K562 (cell line): ENCODE data around the gene MFN1. TPM values are rescaled to one million over a fixed set of nuclear protein-coding genes. Genes with fewer than 3 reads are reported as not detected.

Source experiments
- CBX8 ChIP-seq: fragments of 200-600 bp; sonication (generic); IDR thresholded peaks from 2 replicates; pipeline ENCODE4 v1.6.1; 2012; ENCODE audit warnings: borderline replicate concordance, mixed run types, low read depth, mild to moderate bottlenecking, moderate library complexity, mixed read lengths, low read length, control low read depth, inconsistent platforms; ENCODE audit not compliant: poor library complexity, severe bottlenecking; ENCODE audit errors: extremely low read depth
- CHD4 ChIP-seq: fragments of 200-600 bp; sonication (generic); IDR thresholded peaks from 3 replicates; pipeline ENCODE4 v1.6.1; 2012; ENCODE audit warnings: low read depth, mild to moderate bottlenecking, mixed read lengths, low read length, inconsistent platforms; ENCODE audit not compliant: insufficient read depth, insufficient replicate concordance, poor library complexity, severe bottlenecking
- CREB3L1 ChIP-seq: fragments of 450-650 bp; IDR thresholded peaks from 2 replicates; pipeline ENCODE4 v1.6.1; 2014; ENCODE audit warnings: low read depth, mild to moderate bottlenecking, moderate library complexity, borderline replicate concordance
- EGR1 ChIP-seq: fragments of 450-650 bp; conservative IDR thresholded peaks from 2 replicates; pipeline ENCODE4 v1.6.1; 2017; ENCODE audit warnings: mild to moderate bottlenecking
- ELF4 ChIP-seq: fragments of 450-650 bp; formaldehyde crosslinking; IDR thresholded peaks from 2 replicates; pipeline ENCODE4 v1.4.0; 2022; ENCODE audit warnings: missing genetic modification characterization
- KDM4B ChIP-seq, 2 experiments: fragments of 450-650 bp in 1 of 2; sonication (generic) in 1 of 2; IDR thresholded peaks; 2 replicates each; pipeline ENCODE4 v1.6.1; 2016 to 2017; ENCODE audit warnings: borderline replicate concordance in 2 of 2, antibody characterized with exemption in 1 of 2, low read depth in 1 of 2, mild to moderate bottlenecking in 1 of 2
- KHSRP ChIP-seq: fragments of 450-650 bp; IDR thresholded peaks from 2 replicates; pipeline ENCODE4 v1.6.1; 2017
- KLF16 ChIP-seq: IDR thresholded peaks from 2 replicates; pipeline ENCODE4 v1.6.1; 2016; ENCODE audit warnings: antibody characterized with exemption
- L3MBTL2 ChIP-seq: fragments of 450-650 bp; IDR thresholded peaks from 2 replicates; pipeline ENCODE4 v1.6.1; 2016; ENCODE audit warnings: mild to moderate bottlenecking, moderate library complexity
- POLR3A ChIP-seq: IDR thresholded peaks from 2 replicates; pipeline ENCODE4 v1.6.1; 2011; ENCODE audit warnings: borderline replicate concordance, mild to moderate bottlenecking, moderate library complexity; ENCODE audit not compliant: insufficient read length, insufficient read depth; ENCODE audit errors: extremely low read depth
- RUNX1 ChIP-seq: sonication (generic); IDR thresholded peaks from 2 replicates; pipeline ENCODE4 v1.6.1; 2016; ENCODE audit warnings: antibody characterized with exemption, low read depth
- THAP7 ChIP-seq: fragments of 250-450 bp; sonication (Bioruptor Pico); IDR thresholded peaks from 2 replicates; pipeline ENCODE4 v1.5.0; 2021
- YBX1 ChIP-seq: fragments of 450-650 bp; IDR thresholded peaks from 2 replicates; pipeline ENCODE4 v1.7.1; 2016; ENCODE audit warnings: mild to moderate bottlenecking
- ZBTB5 ChIP-seq: fragments of 450-650 bp; IDR thresholded peaks from 2 replicates; pipeline ENCODE4 v1.6.1; 2017; ENCODE audit warnings: antibody characterized with exemption
- ZEB2 ChIP-seq: fragments of 450-650 bp; IDR thresholded peaks from 2 replicates; pipeline ENCODE4 v1.6.1; 2016
- ZNF507 ChIP-seq: conservative IDR thresholded peaks from 2 replicates; pipeline ENCODE4 v1.6.1; 2017; ENCODE audit warnings: missing genetic modification characterization, missing compliant biosample characterization
- ZNF518B ChIP-seq: fragments of 250-450 bp; sonication (Bioruptor Pico); IDR thresholded peaks from 2 replicates; pipeline ENCODE4 v1.5.0; 2021; ENCODE audit warnings: mild to moderate bottlenecking, moderate library complexity
- ZNF644 ChIP-seq: fragments of 200-800 bp; sonication (Bioruptor generic); IDR thresholded peaks from 2 replicates; pipeline ENCODE4 v1.6.1; 2016; ENCODE audit warnings: low read depth, missing genetic modification characterization, missing compliant biosample characterization
- ZNF699 ChIP-seq: fragments of 250-450 bp; sonication (Bioruptor Pico); IDR thresholded peaks from 2 replicates; pipeline ENCODE4 v1.8.0; 2021; ENCODE audit warnings: mild to moderate bottlenecking, moderate library complexity; ENCODE audit not compliant: insufficient replicate concordance
- polyA plus RNA-seq, 8 experiments: library from polyadenylated mRNA; depleted of rRNA in 4 of 8; stranded (reverse) in 5 of 8; unstranded in 3 of 8; fragments of >200 nt; fragmentation: Nextera tagmentation in 2 of 8; fragmentation: Illumina TruSeq in 1 of 8; extraction: Ambion mirVana in 2 of 8; extraction: Trizol in 1 of 8; gene quantifications; 2 replicates each; pipeline versions ENCODE4 v1.2.1 to v1.2.3, GENCODE V29; 2011 to 2014; ENCODE audit warnings: inconsistent platforms in 1 of 8, missing spikeins in 1 of 8
- total RNA-seq, 7 experiments: library from RNA; depleted of rRNA in 6 of 7; stranded (reverse); fragments of >200 nt in 6 of 7; fragmentation: Illumina TruSeq in 2 of 7; extraction: Trizol in 2 of 7; gene quantifications; 2 replicates each; pipeline versions ENCODE4 v1.2.1 to v1.2.3, GENCODE V29; 2011 to 2021; ENCODE audit warnings: low replicate concordance in 1 of 7

MFN1 gene
- total and polyA plus RNA-seq, 9 of the 15 experiments (the other 6 are each of a cell fraction or from before 2014, with no cell fraction given): 10.5 to 42.7 (median 22.6) TPM

GRCh38 chr3:179375091-179375999 lies 27.8 kb downstream of the MFN1 start (continued):
- no peak for TF ChIP-seq CREB3L1
- no peak for TF ChIP-seq L3MBTL2
- TF ChIP-seq ZBTB5: no peak
- TF ChIP-seq CHD4: no peak
- TF ChIP-seq ZNF644 (tag): 0 out of 2 replicates have a peak, but pooled peaks have one; percentile 57
- TF ChIP-seq ELF4: no peak
- no peak for TF ChIP-seq THAP7 (CRISPR knock-in tag)
- TF ChIP-seq KDM4B (IDR thresholded peaks at IDR 0.05; ENCODE audit: borderline replicate concordance in 2 of 2, low read depth in 1 of 2): no peak
- TF ChIP-seq KHSRP: peak; percentile 84
- TF ChIP-seq ZNF518B (CRISPR knock-in tag): no peak
- TF ChIP-seq ZNF699 (CRISPR knock-in tag): no peak
- no peak for TF ChIP-seq RUNX1
- no peak for TF ChIP-seq EGR1
- no peak for TF ChIP-seq POLR3A
- peak; percentile 93 for TF ChIP-seq KLF16
- 0 out of 2 replicates have a peak, but pooled peaks have one; percentile 30 for TF ChIP-seq ZEB2
- no peak for TF ChIP-seq ZNF507
- no peak for TF ChIP-seq CBX8
- TF ChIP-seq YBX1: no peak
